ENCODE data around the gene BCL2L12. TPM values are rescaled to one million over a fixed set of nuclear protein-coding genes. Genes with fewer than 3 reads are reported as not detected.

The BCL2L12 gene
- total and polyA plus RNA-seq, 2 experiments from 2014 or later, result 41.3 to 59.4 TPM

GRCh38 chr19:49658139-49658517, 7.6 kb upstream of the BCL2L12 start:
- TF ChIP-seq CTCF (IDR thresholded peaks at IDR 0.05; ENCODE audit: low read depth, low read length), result no peak
- Histone ChIP-seq H3K36me3 (peaks cover 42% of the 10 kb centered on the region), H3K27me3 (no peaks in the 10 kb centered on the region), H3K27ac (no peak overlapping the region), H3K9me3 (ENCODE audit: low read depth) (no peaks in the 10 kb centered on the region), H3K4me1 (ENCODE audit: low read depth) (no peaks in the 10 kb centered on the region), H3K4me3 (no peak overlapping the region)
- DNase-seq (ENCODE audit: low read depth in 1 of 2, low spot score in 1 of 2), result no peak

GRCh38 chr19:49658566-49659442, 6.9 kb upstream of the BCL2L12 start:
- Histone ChIP-seq H3K27ac (no peak overlapping the region), H3K36me3 (peaks cover 40% of the 10 kb centered on the region), H3K4me1 (ENCODE audit: low read depth) (no peaks in the 10 kb centered on the region), H3K27me3 (no peaks in the 10 kb centered on the region), H3K4me3 (no peak overlapping the region), H3K9me3 (ENCODE audit: low read depth) (no peaks in the 10 kb centered on the region)
- no peak for DNase-seq (ENCODE audit: low read depth in 1 of 2, low spot score in 1 of 2)
- no peak for TF ChIP-seq CTCF (IDR thresholded peaks at IDR 0.05; ENCODE audit: low read depth, low read length)

- Histone ChIP-seq H3K9me3 (ENCODE audit: low read depth) (no peaks in the 10 kb centered on the region), H3K27ac (no peak overlapping the region), H3K27me3 (no peaks in the 10 kb centered on the region), H3K36me3 (peaks cover 30% of the 10 kb centered on the region), H3K4me1 (ENCODE audit: low read depth) (no peaks in the 10 kb centered on the region), H3K4me3 (no peak overlapping the region)
- TF ChIP-seq CTCF (IDR thresholded peaks at IDR 0.05; ENCODE audit: low read depth, low read length), result no peak
- no peak for DNase-seq (ENCODE audit: low read depth in 1 of 2, low spot score in 1 of 2)
These were observed 5.3 kb upstream of the BCL2L12 start for GRCh38 chr19:49660338-49660961.

GRCh38 chr19:49662011-49662410, 3.7 kb upstream of the BCL2L12 start:
- Histone ChIP-seq H3K36me3 (peaks cover 19% of the 10 kb centered on the region), H3K4me1 (ENCODE audit: low read depth) (peaks cover 6% of the 10 kb centered on the region), H3K4me3 (no peak overlapping the region), H3K9me3 (ENCODE audit: low read depth) (no peaks in the 10 kb centered on the region), H3K27me3 (no peaks in the 10 kb centered on the region), H3K27ac (no peak overlapping the region)
- DNase-seq (ENCODE audit: low read depth in 1 of 2, low spot score in 1 of 2), result no peak
- TF ChIP-seq CTCF (IDR thresholded peaks at IDR 0.05; ENCODE audit: low read depth, low read length), result no peak

- H3K27ac ChIP-seq, result no peak overlapping the region
- H3K9me3 ChIP-seq (ENCODE audit: low read depth), result no peaks in the 10 kb centered on the region
These were observed 2.5 kb upstream of the BCL2L12 start for GRCh38 chr19:49663224-49663623.

More at GRCh38 chr19:49663224-49663623, 2.5 kb upstream of the BCL2L12 start:
- DNase-seq (ENCODE audit: low read depth in 1 of 2, low spot score in 1 of 2), result no peak
- Histone ChIP-seq H3K4me1 (ENCODE audit: low read depth) (peaks cover 6% of the 10 kb centered on the region), H3K36me3 (peaks cover 14% of the 10 kb centered on the region), H3K27me3 (no peaks in the 10 kb centered on the region), H3K4me3 (no peak overlapping the region)
- no peak for TF ChIP-seq CTCF (IDR thresholded peaks at IDR 0.05; ENCODE audit: low read depth, low read length)
